Activated T-helper 17 cell treated with anti-CD3 and anti-CD28 coated beads, Interleukin-2, amount 50 U/mL, for 72 hours (primary cell): ENCODE results near the gene NHS. TPM values are rescaled to one million over a fixed set of nuclear protein-coding genes. Genes with fewer than 3 reads are reported as not detected.
"Not testable (repeated sequence)": the region's sequence is repeated elsewhere in the genome, so short reads cannot be mapped to it uniquely, and the experiment has no call there.

Source experiments
- ATAC-seq: fragments of 150-1000 bp; cut with Tn5 transposase; replicated peaks from 2 replicates; pipeline ENCODE4 v1.10.0; 2021; ENCODE audit warnings: mild to moderate bottlenecking, moderate library complexity
- H3K27ac Mint-ChIP-seq: one replicate; pipeline ENCODE4 v1.8.0; 2022; ENCODE audit warnings: mixed read lengths
- H3K27me3 Mint-ChIP-seq: one replicate; pipeline ENCODE4 v1.8.0; 2022; ENCODE audit warnings: mixed read lengths
- H3K36me3 Mint-ChIP-seq: one replicate; pipeline ENCODE4 v1.8.0; 2022; ENCODE audit warnings: low read depth, mild to moderate bottlenecking, mixed read lengths
- H3K4me1 Mint-ChIP-seq: one replicate; pipeline ENCODE4 v1.8.0; 2022; ENCODE audit warnings: mixed read lengths
- H3K4me3 Mint-ChIP-seq: one replicate; pipeline ENCODE4 v1.8.0; 2022; ENCODE audit warnings: mild to moderate bottlenecking, mixed read lengths
- H3K9me3 Mint-ChIP-seq: one replicate; pipeline ENCODE4 v1.8.0; 2022; ENCODE audit warnings: mixed read lengths
- total RNA-seq, 2 donors: library from RNA; stranded (reverse); gene quantifications; one replicate each; pipeline ENCODE4 v1.2.3, GENCODE V29; 2022

NHS gene
- total RNA-seq, 2 donors from 2014 or later = 0.04 to 0.79 TPM

DNA sequence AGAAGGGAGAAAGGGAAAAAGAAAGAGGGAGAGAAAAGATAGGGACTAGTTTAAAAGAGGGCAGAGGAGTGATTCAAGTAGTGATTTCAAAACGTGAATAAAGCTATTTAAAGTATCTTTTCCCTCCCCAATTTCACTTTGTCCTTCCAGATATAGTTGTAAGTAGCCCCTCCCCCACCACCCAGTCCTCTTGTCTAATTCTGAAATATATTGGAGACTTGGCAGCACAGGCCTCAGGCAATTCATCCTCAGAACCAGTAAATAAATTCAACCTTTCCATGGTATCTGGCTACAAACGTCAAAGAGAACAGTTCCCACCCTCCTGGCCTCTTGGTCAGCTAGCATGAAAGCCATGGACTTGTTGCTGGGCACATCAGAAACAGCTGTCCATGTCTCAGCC, 192.8 kb downstream of the NHS start:
- no peaks in the 10 kb centered on the region for H3K36me3 Mint-ChIP-seq
- no peaks in the 10 kb centered on the region for H3K9me3 Mint-ChIP-seq
- H3K27me3 Mint-ChIP-seq = no peaks in the 10 kb centered on the region
- H3K27ac Mint-ChIP-seq = no peak overlapping the region
- no peak for ATAC-seq
- H3K4me1 Mint-ChIP-seq = no peaks in the 10 kb centered on the region
- no peak overlapping the region for H3K4me3 Mint-ChIP-seq

DNA sequence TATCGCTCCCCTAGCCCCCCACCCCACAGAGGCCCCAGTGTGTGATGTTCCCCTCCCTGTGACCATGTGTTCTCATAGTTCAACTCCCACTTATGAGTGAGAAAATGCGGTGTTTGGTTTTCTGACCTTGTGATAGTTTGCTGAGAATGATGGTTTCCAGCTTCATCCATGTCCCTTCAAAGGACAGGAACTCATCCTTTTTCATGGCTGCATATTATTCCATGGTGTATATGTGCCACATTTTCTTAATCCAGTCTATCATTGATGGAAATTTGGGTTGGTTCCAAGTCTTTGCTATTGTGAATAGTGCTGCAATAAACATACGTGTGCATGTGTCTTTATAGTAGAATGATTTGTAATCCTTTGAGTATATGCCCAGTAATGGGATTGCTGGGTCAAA, 193.8 kb downstream of the NHS start:
- H3K36me3 Mint-ChIP-seq, H3K4me3 Mint-ChIP-seq, ATAC-seq, H3K27ac Mint-ChIP-seq, H3K4me1 Mint-ChIP-seq, H3K27me3 Mint-ChIP-seq, H3K9me3 Mint-ChIP-seq: not testable (repeated sequence)

DNA sequence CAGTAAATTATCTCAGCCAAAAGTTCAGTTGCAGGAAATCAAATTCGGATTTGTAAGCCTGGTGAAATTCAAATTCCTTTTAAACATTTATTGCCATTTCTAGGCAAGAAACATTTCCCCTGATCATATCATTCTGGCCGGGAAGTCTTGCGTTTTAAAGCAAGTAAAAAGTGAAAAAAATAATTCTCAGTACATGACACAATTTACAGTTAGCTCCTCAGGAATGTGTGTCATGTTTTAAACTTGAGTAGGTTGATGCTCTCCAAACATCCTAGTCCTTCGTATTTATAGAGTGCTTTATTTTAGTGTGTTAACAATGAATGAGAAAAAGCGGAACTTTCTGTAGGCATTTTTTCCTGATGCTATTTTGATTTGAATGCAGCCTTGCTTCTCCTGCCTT, 204.0 kb downstream of the NHS start:
- Mint-ChIP-seq H3K4me3 (no peak overlapping the region), H3K27me3 (peaks cover 11% of the 10 kb centered on the region), H3K27ac (no peak overlapping the region), H3K4me1 (no peaks in the 10 kb centered on the region), H3K36me3 (no peaks in the 10 kb centered on the region), H3K9me3 (no peaks in the 10 kb centered on the region)
- no peak for ATAC-seq

DNA sequence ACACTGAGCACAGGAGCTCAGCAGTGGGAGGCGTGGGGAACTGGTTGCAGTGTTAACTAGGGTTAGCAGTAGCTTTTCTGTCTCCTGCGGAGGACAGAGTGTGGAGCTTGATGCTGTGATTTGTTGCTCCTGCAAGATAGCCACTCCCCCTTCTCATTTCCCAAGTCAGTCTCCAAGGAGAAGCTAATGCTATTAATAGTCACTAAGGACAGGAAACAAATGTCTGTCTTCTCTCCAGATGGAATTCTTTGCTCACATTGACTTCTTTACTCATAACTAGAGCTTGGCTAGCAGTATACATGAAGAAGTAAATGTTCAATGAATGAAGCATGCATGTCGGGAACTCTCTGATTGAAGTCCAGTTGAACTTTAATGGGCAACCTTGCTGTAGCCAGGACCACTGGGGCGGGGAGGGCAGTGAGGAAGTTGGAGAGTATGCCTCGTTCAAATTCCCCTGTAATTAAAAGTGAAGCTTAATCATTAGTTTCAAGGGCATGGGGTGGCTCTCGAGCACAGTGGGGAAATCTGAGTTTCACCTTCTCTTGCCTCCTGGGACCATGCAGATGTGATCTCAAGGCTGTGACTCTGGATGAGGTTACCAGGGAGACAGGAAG, 205.6 kb downstream of the NHS start:
- Mint-ChIP-seq H3K27me3 (peaks cover 7% of the 10 kb centered on the region), H3K9me3 (no peaks in the 10 kb centered on the region), H3K4me3 (no peak overlapping the region), H3K4me1 (no peaks in the 10 kb centered on the region), H3K27ac (no peak overlapping the region), H3K36me3 (no peaks in the 10 kb centered on the region)
- no peak for ATAC-seq

DNA sequence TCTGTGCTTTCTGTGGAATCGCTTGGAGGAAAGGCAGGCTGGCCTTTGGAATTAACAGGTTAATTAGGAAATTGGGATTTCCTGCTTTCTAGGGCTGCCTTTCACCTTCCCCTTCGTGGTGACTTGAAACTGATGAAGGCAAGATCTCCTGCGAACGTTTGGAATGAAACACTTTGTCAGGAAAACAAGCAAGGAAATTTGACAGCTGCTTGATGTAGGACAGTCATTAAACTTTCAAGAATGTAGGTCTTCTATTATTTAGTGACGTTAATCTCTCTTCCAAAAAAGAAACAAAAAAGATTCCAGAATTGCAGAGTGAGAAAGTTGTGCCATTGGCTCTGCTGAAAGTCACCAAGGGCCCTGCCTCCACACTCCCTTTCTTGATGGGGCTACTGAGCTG, 206.6 kb downstream of the NHS start:
- H3K36me3 Mint-ChIP-seq = no peaks in the 10 kb centered on the region

DNA sequence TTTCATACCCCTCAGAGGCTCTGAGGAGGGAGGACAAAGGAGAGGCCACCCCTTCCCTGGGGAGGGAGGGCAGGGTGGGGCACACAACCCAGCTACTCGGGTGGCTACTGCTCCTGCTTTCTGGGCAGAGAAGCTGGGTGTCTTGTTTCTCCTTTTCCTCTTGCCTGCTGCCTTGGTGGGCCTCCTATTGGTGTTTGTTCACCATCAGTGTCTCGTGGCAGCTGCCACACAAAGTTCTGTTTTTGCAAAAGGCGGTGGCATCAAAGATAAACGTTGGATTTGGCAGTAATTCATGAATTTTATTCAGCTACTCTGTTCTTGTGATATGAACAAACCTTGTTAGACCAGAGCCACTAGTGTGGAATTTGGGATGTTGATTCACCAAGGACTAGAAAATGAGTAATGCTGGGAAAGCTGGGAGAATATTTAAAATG, 209.3 kb downstream of the NHS start:
- H3K27ac Mint-ChIP-seq = no peak overlapping the region
- no peaks in the 10 kb centered on the region for H3K4me1 Mint-ChIP-seq
- no peak for ATAC-seq
- H3K36me3 Mint-ChIP-seq = no peaks in the 10 kb centered on the region
- H3K9me3 Mint-ChIP-seq = no peaks in the 10 kb centered on the region
- peaks cover 6% of the 10 kb centered on the region for H3K27me3 Mint-ChIP-seq
- H3K4me3 Mint-ChIP-seq = no peak overlapping the region

More for the DNA sequence above, 206.6 kb downstream of the NHS start:
- ATAC-seq = no peak
- no peaks in the 10 kb centered on the region for H3K4me1 Mint-ChIP-seq
- no peak overlapping the region for H3K27ac Mint-ChIP-seq
- peaks cover 7% of the 10 kb centered on the region for H3K27me3 Mint-ChIP-seq
- H3K9me3 Mint-ChIP-seq = no peaks in the 10 kb centered on the region
- H3K4me3 Mint-ChIP-seq = no peak overlapping the region

DNA sequence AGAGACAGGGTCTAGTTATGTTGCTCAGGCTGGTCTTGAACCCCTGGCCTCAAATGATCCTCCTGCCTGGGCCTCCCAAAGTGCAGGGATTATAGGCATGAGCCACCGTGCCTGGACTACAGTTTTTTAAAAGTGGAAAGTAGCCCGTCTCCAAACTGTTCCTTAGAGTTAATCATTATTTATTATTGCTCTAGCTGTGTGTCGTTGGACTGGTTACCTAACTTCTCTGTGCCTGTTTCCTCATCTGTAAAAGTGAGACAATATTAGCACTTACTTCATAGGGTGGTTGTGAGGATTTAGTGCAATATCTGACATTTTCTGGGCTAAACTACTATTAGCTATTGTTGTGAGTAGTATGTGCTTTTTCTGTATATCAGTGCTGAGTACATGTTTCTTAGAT, 210.0 kb downstream of the NHS start:
- no peak overlapping the region for H3K4me3 Mint-ChIP-seq
- no peak for ATAC-seq
- H3K36me3 Mint-ChIP-seq = no peaks in the 10 kb centered on the region
- no peaks in the 10 kb centered on the region for H3K9me3 Mint-ChIP-seq
- peaks cover 4% of the 10 kb centered on the region for H3K27me3 Mint-ChIP-seq
- no peak overlapping the region for H3K27ac Mint-ChIP-seq
- no peaks in the 10 kb centered on the region for H3K4me1 Mint-ChIP-seq

DNA sequence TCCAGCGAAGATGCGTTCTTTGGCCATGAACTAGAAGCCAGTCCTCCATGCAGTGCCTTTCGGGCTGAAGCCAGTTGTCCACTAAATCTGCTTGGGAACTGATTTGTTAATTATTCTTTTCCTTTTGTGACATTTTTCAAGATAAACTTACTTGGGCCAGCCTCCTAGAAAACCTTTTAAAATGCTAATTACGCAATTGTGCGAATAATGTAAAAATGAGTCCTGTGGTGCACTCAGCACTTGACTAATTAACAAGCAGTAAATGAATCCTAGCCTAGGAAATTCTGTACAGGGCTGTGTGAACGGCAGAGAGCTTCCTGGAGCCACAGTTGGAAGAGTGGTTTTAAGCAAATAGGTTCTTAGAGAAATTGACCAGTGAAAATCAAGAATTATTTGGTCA, 212.4 kb downstream of the NHS start:
- no peaks in the 10 kb centered on the region for H3K4me1 Mint-ChIP-seq
- H3K27ac Mint-ChIP-seq = no peak overlapping the region
- ATAC-seq = no peak
- no peaks in the 10 kb centered on the region for H3K36me3 Mint-ChIP-seq
- H3K27me3 Mint-ChIP-seq = peaks cover 3% of the 10 kb centered on the region
- H3K4me3 Mint-ChIP-seq = no peak overlapping the region
- no peaks in the 10 kb centered on the region for H3K9me3 Mint-ChIP-seq

DNA sequence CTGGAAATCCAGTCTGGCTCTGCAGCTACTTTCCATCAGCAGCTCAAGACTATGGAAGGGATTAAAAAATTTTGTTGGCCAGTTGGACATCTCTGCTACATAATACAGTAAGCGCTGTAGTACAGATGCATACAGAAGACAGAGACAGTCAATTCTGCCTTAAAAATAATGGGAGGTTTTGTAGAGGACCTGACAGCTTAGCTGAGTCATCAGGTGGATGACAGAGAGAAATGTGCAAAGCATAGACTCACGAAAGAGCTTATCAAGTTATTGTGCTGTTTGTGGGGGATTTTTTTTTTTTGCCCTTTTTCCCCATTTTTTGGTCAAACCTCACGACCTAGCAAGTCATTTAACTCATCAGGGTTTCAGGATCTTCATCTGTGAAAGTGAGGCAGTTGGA, 213.3 kb downstream of the NHS start:
- no peaks in the 10 kb centered on the region for H3K4me1 Mint-ChIP-seq
- H3K27me3 Mint-ChIP-seq = peaks cover 3% of the 10 kb centered on the region
- no peak for ATAC-seq
- no peak overlapping the region for H3K4me3 Mint-ChIP-seq
- no peaks in the 10 kb centered on the region for H3K9me3 Mint-ChIP-seq
- H3K27ac Mint-ChIP-seq = no peak overlapping the region
- no peaks in the 10 kb centered on the region for H3K36me3 Mint-ChIP-seq

DNA sequence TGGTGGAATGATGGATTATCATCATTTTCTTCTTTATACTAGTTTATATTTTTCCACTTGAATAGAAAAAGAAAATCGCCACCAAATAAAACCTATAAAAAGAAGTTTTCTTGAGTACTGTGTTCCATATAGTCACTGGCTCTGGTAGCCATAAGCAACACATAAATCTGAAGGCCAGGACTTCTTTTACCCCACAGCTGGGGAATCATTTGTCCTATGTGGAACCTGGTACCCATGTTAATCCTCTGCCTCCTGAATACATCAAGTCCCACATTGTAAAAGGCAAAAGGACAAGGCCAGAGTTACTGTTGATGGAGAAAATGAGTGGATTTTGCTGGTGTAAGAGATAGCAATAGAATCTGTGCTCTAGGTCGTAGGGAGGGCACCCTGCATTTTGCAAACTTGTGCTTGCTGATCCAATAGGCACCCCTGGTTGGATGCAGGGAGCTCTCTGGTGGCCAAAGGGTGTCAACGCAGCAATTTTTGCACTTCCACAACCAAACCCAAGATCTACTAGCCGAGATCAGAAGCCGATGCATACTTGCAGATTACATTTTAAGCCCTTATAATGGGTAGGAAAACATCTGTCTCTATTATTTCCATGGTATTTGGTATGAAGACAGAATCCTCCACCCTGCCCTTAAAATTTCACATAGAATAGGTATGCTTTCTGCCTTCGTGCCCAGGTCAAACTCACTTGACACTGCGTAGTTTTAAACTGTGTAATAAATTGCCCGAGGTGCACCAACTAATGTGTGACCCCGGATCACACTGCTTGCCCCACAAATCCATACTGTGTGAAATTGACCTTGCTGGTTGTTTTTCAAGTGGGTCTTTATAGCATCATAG, 216.1 kb downstream of the NHS start:
- Mint-ChIP-seq H3K4me3 (no peak overlapping the region), H3K27ac (no peak overlapping the region), H3K4me1 (no peaks in the 10 kb centered on the region), H3K9me3 (no peaks in the 10 kb centered on the region), H3K36me3 (no peaks in the 10 kb centered on the region), H3K27me3 (peaks cover 3% of the 10 kb centered on the region)
- ATAC-seq = peak; percentile 35

DNA sequence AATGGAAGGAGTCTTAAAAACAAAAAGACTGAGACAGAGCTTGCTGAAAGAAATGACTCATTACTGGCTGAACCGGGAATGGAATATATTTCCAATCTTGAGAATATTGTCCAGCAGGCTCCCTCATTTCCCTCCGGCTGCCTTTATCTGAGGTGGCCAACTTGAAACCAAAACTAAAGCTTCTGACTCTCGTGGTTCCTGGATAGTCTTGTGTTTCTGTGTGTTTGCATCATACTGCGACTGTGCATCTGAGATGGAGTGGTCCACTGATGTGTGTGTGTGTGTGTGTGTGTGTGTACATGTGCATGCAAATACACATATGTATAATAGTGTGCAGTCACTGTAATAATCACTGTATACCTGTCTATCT, 216.7 kb downstream of the NHS start:
- H3K27ac Mint-ChIP-seq = no peak overlapping the region
- no peaks in the 10 kb centered on the region for H3K9me3 Mint-ChIP-seq
- no peaks in the 10 kb centered on the region for H3K4me1 Mint-ChIP-seq
- peaks cover 3% of the 10 kb centered on the region for H3K27me3 Mint-ChIP-seq
- no peak overlapping the region for H3K4me3 Mint-ChIP-seq
- peak; percentile 21 for ATAC-seq
- H3K36me3 Mint-ChIP-seq = no peaks in the 10 kb centered on the region

DNA sequence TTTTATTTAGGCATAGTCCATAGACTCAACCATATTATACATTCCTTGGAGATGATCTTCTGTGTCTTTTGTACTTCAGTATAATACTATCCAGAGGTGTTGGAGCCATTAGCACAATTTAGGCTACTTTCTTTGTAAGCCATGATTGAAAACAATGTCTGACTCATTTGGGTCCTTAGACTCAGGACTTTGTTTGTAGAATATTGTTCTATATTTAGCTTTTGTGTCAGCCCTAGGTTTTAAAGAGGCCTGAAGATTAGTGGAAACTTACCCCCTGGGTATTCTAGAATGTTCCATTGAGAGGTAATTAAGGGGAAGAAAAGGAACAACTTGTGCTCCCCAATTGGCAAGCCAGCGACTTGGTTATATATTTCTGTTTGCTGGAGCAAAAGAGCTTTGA, 217.1 kb downstream of the NHS start:
- H3K4me1 Mint-ChIP-seq = no peaks in the 10 kb centered on the region
- no peak overlapping the region for H3K4me3 Mint-ChIP-seq
- H3K27ac Mint-ChIP-seq = no peak overlapping the region
- no peaks in the 10 kb centered on the region for H3K36me3 Mint-ChIP-seq
- ATAC-seq = no peak
- H3K9me3 Mint-ChIP-seq = no peaks in the 10 kb centered on the region
- H3K27me3 Mint-ChIP-seq = peaks cover 3% of the 10 kb centered on the region

DNA sequence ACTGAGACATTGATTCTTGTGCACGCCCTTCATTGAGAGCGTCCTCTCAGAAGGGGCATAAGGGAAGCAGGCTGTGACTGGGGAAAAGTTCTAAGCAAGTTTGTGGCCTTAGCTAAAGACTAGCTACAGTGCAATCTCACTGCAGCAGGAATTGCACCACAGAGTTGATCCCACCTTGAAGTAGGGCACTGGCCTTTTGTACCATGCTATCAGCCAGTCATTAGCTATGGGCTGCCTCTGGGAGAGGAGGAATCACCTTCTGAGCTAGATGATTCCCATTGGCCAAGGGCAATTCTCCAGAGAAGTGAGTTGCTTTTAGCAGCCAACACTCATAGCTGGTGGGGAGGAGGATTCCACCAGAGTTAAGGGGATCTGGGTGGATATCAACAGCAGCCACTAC, 219.7 kb downstream of the NHS start:
- Mint-ChIP-seq H3K27me3 (peaks cover 7% of the 10 kb centered on the region), H3K27ac (no peak overlapping the region), H3K4me1 (no peaks in the 10 kb centered on the region), H3K4me3 (no peak overlapping the region), H3K9me3 (no peaks in the 10 kb centered on the region), H3K36me3 (no peaks in the 10 kb centered on the region)
- no peak for ATAC-seq

DNA sequence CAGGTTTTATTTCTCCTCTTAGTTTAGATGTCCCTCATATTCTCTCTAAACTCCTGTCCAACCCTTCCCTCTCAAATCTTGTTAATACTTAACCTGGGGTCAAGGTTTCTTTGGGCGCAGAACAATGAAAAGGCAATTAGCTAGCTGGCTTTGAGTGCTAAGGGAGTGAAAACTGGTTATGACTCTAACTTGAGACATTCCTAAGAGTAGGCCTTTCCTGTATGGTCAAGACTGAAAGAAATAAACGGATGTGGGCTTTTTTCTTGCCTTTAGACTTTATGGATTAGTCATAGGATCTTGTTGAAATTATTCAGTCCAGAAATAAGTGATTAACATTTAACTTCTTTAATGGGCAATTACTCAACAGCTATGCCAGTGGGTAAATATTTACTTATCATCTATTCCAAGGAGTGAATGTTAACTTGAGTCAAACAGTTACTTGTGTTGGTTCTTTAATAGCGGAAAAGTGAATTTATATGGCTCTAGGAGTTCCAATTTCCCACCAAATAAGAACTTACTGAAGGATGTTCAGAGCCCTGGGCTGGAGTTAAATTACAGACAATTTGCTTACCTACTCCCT, 220.5 kb downstream of the NHS start:
- ATAC-seq = peak; percentile 19
- Mint-ChIP-seq H3K36me3 (no peaks in the 10 kb centered on the region), H3K4me1 (no peaks in the 10 kb centered on the region), H3K9me3 (no peaks in the 10 kb centered on the region), H3K4me3 (no peak overlapping the region), H3K27ac (no peak overlapping the region), H3K27me3 (peaks cover 14% of the 10 kb centered on the region)

DNA sequence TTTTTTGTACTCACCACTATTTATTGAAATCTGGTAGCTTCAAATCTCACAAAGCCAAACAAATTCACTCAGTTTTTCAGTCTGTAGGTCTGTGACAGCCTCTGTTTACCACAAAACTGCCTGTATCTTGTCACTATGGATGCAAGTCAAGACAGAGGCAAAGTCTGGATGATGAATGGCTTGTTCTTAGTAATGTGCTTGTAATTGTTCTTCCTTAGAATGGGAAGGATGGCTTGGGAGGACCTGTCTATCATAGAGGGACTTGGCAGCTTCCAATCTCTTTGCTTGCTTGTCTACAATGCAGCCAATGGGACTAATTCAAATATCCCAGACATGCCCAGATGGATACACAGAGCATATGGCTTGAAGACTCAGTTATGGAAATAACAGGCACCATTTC, 221.1 kb downstream of the NHS start:
- H3K36me3 Mint-ChIP-seq = no peaks in the 10 kb centered on the region
- ATAC-seq = no peak
- H3K4me3 Mint-ChIP-seq = no peak overlapping the region

More for the DNA sequence above, 221.1 kb downstream of the NHS start:
- H3K27ac Mint-ChIP-seq = no peak overlapping the region
- no peaks in the 10 kb centered on the region for H3K9me3 Mint-ChIP-seq
- no peaks in the 10 kb centered on the region for H3K4me1 Mint-ChIP-seq
- H3K27me3 Mint-ChIP-seq = peaks cover 14% of the 10 kb centered on the region
